Stimulated activated CD4-positive, alpha-beta T cell treated with anti-CD3 and anti-CD28 coated beads, Interleukin-1b, Interleukin-23, amount 100 ng/mL, for 4 hours (primary cell): ENCODE results near the gene ZBTB16.

Experiments
- DNase-seq, 2 donors: peaks; one replicate each; pipeline ENCODE4 v3.0.0-alpha.2; 2020; ENCODE audit warnings: low read depth in 2 of 2

ZBTB16 gene

DNA sequence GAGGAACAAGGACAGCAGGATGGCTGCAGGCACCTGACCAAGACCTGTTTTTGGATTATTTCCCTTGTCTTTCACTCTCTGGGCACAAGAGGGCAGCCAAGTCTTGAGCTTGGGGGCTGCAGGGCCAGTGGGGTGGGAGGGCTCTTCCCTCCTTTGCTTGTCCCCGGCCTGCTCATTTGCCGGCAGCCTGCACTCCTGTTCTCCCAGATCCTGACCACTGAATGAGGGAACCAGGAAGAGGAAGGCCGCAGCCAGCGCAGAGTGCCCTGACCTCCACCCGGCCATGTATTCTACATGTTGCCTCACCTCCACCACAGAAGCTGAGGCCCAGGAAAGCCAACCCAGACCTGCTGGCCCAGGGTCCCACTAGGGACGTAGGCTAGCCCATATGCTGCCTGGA is 221.2 kb downstream of the ZBTB16 start:
- DNase-seq, result no peak

DNA sequence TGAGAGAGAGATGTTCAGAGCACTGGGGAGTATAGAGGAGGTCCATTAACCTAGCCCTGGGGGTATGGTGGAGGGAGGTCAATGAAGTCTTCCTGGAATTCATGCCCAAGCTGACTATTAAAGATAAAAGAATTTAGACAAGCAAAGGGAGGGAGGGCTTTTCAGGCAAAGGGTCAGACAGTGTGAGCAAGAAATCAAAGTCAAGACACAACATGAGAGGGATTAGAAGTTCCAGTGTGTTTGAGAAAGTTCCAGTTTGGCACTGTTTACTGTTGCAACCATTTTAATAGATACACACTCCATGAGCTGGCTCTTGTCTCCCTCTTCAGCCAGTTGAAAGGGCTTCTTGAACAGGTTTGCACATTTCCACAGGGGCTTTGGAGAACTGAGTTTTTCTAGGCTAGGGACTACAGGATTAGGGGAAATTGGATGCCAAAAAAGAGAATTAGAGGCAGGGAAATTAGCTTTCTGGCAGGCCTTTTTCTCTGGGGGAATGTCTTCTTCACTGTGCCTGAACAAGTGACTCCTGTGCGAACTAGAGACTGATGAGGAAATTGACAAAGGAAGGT is 222.0 kb downstream of the ZBTB16 start:
- DNase-seq, result no peak

DNA sequence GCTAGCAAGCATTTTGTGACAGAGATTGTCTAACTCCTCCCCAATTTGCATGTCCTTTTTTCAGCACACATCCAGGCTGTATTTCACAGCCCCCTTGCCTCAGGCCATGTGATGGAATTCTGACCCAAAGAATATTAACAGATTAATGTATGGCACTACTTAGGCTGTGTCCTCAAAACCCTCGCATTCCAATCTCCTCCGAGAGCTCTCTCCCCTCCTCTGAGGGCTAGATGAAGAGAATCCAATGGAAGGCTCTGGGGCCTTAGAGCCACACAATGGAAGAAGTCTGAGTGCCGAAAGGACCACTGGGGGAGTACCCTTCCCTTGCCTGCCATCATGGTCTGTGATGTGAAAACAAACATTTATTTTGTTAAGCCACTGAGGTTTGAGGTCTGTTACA is 223.0 kb downstream of the ZBTB16 start:
- no peak for DNase-seq

DNA sequence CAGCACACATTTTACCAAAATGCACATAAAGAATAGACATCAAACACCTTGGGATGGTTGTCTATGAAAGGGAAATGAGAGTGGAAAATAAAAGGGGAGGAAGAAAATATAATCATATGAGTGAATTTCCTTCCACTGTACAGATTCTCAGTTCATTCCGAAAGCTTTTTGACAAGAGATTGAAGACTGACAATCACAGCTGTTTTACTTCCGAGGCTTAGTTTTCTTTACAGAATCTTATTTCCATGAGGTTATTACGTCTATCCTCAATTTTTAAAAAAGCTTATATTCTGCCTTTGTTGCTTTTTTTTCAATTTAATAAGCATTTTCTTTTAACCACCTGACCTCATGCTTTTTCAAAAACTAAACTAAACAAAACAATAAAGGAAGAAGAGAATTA is 223.9 kb downstream of the ZBTB16 start:
- no peak for DNase-seq

- DNase-seq, result no peak
Measured at GRCh38 chr11:114284021-114284420, 224.5 kb downstream of the ZBTB16 start.

- no peak for DNase-seq
Measured at GRCh38 chr11:114284914-114285313, 225.4 kb downstream of the ZBTB16 start.

DNA sequence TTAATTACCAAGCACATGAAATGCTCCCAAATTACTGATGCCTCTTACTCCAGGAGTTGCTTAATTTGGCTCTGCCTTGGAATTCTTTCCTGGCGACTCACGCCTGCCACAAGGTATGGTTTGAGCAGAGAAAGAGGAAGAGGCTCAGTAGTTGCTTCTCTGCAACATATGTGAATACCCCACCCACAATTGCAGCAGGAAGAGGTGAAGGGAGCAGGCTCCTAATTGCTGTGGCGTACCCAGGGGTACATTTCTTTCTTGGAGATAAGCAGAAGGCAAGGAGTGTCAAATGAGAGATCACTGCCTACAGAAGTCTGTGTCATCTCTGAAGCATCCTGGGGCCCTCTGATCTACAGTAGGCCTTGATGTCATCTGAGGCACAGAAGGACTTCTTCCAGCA is 226.1 kb downstream of the ZBTB16 start:
- no peak for DNase-seq

DNA sequence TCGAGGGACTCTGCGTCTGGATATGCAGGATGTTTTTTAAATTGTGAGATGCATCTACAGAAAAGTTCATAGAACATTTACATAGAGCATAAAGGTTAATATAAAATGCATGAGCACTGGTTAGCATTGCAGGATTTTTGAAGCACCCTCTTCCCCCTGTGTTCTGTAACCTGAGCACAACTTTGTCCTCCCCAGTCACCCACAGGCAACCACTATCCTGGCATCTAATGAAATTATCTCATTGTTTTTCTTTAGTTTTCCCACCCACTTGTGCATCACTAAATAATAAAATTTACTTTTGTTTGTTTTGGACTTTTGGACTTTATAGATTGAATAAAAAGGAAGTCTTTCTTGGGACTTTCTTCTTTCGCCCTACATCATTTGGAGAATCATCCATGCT is 226.7 kb downstream of the ZBTB16 start:
- DNase-seq, result no peak

DNA sequence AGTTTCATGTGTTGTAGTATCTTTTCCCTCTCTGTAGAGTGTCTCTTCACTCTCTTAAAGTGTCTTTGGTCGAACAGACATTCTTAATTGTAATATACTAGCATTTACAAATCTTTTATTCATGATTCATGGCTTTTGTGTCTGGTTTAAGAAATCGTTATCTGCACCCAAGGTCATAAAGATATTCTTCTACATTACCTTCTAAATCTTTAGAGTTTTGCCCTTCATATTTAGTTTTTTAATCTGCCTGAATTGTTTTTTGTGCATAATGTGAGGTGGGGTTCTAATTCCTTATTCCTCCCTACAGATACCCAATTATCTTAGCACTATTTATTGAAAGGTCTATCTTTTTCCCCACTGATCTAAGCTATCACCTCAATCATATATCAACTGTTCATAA is 227.6 kb downstream of the ZBTB16 start:
- no peak for DNase-seq

- DNase-seq, result no peak
Measured at GRCh38 chr11:114288136-114288535, 228.6 kb downstream of the ZBTB16 start.

DNA sequence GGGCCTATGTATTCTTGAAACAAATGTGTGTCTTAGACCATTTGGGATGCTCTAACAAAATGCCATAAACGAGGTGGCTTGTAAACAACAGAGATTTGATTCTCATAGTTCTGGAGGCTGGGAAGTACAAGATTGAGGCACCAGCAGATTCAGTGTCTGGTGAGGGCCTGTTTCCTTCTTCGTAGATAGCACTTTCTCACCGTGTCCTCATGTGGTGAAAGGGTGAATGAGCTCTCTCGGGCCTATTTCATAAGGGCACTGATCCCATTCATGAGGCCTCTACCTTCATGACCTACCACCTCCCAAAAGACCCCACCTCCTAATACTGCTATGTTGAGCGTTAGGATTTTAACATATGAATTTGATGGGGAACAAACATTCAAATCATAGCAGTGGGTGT is 230.3 kb downstream of the ZBTB16 start:
- no peak for DNase-seq

- no peak for DNase-seq
Measured at GRCh38 chr11:114290503-114291235, 231.2 kb downstream of the ZBTB16 start.

GRCh38 chr11:114291381-114291780 is 231.9 kb downstream of the ZBTB16 start:
- DNase-seq, result no peak

DNA sequence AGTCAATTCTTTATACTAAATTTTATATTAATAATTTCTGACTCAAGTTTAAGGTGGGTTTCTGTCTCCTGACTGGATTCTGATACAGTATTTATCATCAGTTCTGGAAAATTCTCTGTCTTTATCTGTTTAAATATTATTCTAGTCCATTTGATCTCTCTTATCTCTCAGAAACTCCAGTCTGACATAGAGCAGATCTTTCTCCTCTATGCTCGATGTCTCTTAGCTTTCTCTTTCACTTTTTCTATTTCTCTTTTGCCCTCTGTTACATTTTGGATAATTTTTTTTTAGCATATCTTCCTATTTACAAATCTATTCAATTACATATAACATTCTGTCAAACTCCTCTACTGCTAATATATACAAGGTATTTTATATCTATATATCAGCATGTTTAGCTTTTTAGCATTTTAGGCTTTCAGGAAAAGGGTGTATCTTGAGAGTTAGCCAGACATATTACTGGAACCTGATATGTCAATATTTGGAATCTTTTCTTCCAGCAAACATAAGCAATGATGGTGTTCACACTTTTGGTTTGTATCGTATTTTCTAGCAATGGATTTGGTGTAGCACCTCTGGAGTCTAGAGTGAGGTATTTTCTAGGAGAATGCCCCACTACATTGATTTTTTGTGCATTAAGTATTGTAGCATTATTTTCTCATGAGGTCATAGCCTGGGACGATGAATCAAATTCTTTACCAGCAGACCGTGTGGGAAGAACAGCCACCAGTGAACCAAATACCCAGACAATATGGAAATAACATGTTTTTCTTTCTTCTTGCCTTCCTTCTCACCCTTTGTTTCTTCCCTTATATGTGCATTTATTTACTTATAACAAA is 232.6 kb downstream of the ZBTB16 start:
- no peak for DNase-seq

GRCh38 chr11:114293201-114293711 is 233.7 kb downstream of the ZBTB16 start:
- no peak for DNase-seq

GRCh38 chr11:114295676-114296604 is 236.4 kb downstream of the ZBTB16 start, which contains the start of gene NNMT:
Gene NNMT, plus strand, starts transcription at chr11:114296399. Its CDS starts 158 bp downstream, at chr11:114296557.
- DNase-seq, result no peak

DNA sequence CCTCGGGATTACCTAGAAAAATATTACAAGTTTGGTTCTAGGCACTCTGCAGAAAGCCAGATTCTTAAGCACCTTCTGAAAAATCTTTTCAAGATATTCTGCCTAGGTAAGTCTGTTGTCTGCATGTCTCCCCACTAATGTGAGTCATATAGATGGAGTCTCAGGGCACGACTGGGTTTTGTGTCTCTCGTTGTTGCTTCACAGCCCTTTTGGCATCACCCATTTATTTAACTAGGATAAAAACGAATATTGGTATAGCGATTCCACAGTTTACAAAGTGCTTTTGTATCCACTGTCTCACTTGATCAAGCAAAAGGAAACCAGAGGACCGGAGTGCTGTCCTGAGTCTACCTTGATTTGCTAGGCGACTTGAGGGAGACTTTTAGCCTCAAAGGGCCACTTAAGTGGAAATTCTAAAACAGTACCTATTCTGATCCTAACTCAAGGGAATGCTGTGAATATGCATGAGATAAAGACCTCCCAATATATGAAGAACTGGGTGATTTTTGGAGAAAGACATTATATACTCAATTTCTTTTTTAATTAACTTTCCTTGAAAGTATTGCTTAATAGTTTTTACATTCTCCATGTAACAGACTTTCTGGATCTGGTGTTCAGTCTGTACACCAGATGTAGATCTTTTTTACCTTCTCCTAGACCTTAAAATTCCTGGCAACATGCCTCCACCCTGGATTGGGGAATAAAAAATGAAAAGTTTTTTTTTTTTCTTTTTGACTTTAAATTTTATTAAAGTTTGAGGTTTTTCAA is 237.3 kb downstream of the ZBTB16 start:
- DNase-seq, result no peak

DNA sequence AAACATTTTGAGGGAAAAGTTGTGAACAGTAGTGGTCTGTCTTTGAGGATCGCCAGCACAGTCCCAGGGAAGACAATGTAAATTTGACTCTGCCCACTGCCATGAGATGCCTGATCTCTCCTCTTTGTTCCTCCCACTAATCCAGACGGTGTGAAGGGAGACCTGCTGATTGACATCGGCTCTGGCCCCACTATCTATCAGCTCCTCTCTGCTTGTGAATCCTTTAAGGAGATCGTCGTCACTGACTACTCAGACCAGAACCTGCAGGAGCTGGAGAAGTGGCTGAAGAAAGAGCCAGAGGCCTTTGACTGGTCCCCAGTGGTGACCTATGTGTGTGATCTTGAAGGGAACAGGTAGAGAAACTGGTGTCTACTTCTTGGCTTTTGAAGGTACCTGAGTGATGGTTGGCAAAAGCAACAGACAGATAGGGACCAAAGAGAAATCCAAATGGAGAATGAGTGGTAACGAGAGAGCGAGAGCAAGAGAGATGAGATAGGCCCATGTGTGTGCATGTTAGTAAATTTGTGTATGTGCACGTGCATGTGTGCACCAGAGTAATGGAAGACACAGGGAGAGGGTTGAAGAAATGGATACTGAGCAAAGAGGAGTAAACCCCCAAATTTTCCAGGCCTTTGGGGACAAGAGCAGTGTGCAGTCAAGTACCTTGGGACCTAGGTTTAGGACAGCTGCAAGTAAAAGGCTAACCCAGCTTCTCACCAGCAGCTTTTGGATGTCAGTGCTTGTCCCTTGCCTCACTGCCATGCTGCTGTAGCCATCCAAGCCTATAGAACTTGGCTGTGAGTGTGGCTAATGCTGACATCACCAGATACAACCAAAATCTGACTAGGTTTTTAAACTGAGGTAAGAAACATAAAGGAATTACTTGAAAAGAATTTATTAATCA is 238.5 kb downstream of the ZBTB16 start:
- no peak for DNase-seq

DNA sequence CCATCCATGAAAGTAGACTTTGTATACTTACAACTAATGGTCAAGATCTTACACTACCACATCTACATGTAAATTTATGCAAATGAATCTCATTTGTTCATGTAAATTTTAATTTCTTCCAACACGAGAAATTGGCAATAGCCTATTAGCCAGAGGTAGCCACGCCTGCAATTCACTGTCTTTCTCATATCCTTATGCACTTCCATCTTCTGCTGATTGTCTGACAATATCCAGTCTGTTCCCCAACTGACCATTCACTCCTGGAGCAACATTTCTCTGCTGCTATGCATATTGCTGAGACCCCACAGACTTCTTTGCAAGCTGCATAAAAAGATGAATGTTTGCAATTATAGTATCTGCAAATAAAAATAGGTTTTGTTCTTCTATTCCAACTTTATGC is 239.2 kb downstream of the ZBTB16 start:
- DNase-seq, result no peak
